Effector CD4-positive, alpha-beta T cell (primary cell): ENCODE data around the gene SDK1.

ENCODE experiments used
- DNase-seq: peaks from one replicate; pipeline ENCODE4 v3.0.0-alpha.2; 2020

SDK1 gene

GRCh38 chr7:3893151-3893788 lies 592.2 kb downstream of the SDK1 start:
- DNase-seq, result no peak

DNA sequence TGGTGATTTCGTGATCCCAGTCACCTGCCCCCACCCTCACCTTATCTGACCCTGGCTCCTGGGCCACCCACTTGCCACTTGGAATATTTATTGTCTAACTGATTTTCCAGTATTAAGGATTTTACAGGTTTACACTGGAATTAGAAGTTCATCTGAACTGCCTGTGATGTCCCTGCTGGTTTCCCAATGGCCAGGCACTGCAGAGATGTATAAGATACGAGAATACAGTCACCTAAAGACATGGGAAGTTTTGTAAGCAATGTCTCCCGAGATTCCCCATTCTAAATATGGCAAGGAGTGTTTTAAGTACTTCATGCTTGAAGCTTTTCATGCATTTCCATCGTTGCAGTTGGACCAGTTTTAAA lies 592.7 kb downstream of the SDK1 start:
- DNase-seq, result no peak

- no peak for DNase-seq
Observed at GRCh38 chr7:3895341-3896116, 594.5 kb downstream of the SDK1 start.

DNA sequence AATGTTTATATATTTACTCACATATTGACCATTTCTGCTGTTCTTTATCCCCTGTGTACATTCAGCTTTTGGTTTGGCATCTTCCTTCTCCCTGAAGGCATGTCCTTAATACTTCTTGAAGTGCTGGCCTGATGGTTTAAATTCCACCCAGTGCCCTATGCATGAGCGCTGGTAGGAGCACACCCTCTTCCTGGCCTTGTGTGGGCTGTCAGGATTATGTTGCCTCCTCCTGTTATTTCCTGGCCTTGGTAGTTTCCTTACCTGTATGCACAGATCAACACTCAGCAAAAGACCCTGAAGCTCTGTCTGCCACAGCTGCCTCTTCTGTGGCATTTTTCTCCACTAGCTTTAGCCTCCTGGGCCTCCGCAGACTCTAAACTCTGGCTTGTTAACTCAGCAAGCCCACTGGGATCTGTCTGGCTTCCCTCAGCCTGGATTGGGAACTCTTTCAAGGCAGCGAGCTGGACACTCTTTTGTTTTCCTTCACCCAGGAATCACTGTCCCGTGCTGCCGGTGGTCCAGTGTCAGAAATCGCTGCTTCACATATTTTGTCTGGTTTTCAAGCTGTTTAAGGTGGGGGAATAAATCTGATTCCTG lies 595.2 kb downstream of the SDK1 start:
- no peak for DNase-seq

DNA sequence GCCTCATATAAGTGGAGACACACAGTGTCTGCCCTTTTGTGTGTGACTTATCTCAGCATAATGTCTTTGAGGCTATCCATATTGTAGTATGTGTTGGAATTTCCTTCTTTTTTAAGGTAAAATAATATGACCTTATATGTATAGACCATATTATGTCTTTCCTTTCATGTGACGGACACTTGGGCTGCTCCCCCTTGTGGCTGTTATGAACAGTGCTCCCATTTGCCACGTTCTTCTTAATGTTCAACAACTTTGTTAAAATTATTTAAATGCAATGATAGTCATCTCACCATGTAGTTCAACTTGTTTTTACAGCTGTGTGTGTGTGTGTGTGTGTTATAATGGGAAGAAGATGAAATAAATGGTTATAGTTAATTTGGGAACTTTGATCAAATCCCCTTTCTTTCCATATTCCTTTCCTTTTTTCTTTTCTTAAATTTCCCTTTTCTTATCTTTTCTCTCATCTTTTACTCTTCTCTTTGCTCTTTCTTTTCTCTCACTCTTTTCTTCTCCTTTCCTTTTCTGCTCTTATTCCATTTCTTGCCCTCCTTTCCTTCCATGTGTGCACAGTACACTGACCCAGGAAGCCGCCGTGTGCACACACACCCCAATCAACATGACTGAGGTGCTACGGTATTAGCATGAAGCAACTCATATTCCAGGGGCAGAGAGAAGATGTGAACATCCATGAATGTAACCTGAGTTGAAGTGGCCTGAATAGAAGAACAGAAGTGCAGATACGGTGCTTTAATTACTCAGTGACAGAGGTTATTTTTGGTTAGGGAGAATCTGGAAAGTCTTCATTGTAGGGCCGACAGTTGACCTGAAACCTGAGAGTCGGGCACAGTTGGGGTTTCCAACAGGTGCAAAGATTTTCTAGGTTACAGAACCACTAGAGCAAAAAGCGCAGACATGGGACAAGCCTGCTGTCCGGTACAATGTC lies 596.6 kb downstream of the SDK1 start:
- DNase-seq, result peak; percentile 7

- DNase-seq, result no peak
Observed at GRCh38 chr7:3899559-3899991, 598.5 kb downstream of the SDK1 start.

DNA sequence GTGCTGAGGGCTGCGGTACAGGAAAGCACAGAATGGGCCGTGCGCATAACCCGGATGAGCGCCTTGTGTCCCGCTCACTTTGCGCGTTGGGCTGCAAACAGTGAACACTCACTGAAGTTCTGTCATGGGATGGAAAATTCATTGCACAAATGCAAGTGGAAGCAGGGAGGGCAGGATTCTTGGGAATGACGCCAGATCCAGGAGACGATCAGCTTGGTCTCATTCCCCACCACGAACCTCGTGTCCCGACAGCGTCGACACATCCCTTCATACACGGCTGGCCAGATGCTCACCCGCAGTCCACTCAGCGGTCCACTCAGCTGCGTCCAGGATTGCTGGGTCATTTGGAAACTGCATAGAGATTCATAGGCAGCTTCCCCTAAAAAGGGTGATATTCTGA lies 607.1 kb downstream of the SDK1 start:
- DNase-seq, result no peak

DNA sequence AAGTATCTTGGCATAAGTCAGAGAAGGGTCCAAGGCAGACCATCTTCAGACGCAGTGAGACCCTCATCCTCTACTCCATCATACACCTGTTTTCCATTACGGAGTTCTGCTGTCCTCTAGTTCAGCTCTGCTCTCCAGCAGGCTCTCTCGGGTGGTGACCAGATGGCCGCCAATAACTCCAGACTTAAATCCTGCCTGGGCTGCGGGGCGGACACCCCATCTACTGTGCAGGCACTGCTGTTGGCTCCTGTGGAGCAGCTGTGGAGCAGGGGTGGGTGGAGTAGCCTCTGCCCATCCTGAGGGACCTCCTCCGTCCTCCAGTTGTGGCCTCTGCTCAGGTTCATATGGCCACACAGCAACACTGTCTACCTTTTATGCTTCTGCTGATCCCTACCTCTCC lies 608.1 kb downstream of the SDK1 start:
- no peak for DNase-seq

GRCh38 chr7:3910054-3910453 lies 609.0 kb downstream of the SDK1 start:
- DNase-seq, result no peak

GRCh38 chr7:3911685-3912084 lies 610.6 kb downstream of the SDK1 start:
- DNase-seq, result no peak

DNA sequence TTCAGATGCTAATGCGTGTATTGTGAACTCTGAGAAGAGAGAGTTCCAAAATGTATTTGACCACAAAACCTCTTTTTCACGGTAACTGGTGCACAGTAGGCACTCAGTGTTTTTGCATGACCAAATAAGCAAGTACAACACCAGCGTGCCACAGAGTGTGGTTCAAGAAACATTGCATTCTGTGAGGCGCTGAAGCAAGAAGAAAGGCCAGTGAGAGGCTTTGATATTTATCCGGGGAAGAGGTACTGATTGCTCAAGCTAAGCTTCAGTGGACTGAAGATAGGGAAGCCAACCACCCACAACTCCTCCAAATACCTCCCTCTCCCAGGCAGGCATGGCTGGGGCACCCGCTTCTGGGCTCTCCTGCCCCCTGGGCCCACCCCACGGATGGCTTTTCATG lies 611.2 kb downstream of the SDK1 start:
- no peak for DNase-seq

GRCh38 chr7:3914051-3914775 lies 613.2 kb downstream of the SDK1 start:
- no peak for DNase-seq

GRCh38 chr7:3915337-3915878 lies 614.4 kb downstream of the SDK1 start:
- DNase-seq, result no peak

GRCh38 chr7:3916146-3916545 lies 615.1 kb downstream of the SDK1 start:
- no peak for DNase-seq

DNA sequence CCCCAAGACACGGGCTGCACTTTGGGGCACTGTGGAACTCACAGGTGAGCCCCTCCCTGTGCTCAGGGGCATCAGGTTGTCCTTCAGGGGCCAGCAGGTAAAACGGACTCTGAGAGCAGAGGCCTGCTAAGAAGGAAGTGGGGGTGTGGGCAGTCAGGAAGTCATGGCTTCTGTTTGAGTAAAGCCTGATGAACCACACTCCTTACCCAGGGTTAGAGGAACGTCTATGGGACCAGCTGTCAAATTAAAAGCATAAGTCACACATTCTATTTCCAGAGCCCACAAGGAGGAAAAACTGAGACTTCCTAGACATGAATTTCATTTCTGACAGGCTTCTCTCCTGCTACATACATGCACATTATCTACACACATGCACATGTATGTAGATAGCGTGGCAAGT lies 616.4 kb downstream of the SDK1 start:
- DNase-seq, result no peak

DNA sequence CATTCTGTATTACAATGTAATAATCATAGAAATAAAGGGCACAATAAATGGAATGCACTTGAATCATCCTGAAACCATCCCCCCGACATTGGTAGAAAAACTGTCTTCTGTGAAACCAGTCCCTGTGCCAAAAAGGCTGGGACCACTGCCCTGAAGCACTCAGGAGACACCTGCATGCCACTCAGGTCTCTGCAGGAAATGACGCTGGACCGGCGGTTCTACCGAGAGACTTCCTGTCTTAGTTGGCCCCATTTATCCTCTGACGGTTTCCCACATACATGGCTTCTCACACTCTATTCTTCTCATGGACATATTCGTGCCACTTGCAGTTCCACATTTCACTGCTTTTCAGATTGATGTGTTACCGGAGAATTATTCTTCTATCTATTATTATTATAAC lies 617.5 kb downstream of the SDK1 start:
- no peak for DNase-seq

- DNase-seq, result no peak
Observed at GRCh38 chr7:3922175-3922635, 621.2 kb downstream of the SDK1 start.

- no peak for DNase-seq
Observed at GRCh38 chr7:3923307-3923918, 622.4 kb downstream of the SDK1 start.

GRCh38 chr7:3924277-3924676 lies 623.2 kb downstream of the SDK1 start:
- no peak for DNase-seq

DNA sequence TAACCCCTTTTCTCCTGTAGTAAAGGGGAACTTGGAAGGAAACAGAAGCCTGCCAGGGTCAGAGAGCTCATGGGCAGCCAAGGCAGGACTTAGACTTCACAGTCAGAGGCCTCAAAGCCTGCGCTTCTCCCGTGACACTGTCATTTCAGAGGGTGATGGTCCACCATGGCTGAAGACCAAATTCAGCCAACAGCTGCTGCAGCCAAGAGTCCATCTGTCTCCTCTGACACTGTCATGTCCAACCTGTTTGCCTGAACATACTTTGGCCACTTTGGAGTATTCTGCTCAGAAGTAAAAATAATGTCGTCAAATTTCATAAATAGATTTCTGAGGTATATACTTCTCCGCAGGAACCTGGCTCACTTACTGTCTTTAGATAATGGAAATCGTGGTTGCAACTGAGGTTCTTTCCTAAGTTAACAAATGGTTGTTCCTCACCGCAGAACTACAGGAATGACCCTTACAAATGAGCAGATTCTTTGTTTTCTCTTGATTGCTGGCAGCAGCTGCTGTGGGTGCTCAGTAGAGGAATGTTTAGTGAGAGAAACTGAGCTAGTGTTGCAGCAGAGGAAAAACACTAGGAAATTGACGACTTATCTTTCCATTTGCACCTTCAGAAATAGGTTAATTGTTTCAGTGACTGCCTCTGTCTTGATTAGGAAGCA lies 626.5 kb downstream of the SDK1 start:
- DNase-seq, result no peak
